K562 (cell line): Measurements from ENCODE around the gene GRM3. TPM values are rescaled to one million over a fixed set of nuclear protein-coding genes. Genes with fewer than 3 reads are reported as not detected.

Experiments used
- ATAC-seq: fragments of 200-7000 bp; cut with Tn5 transposase; 3 replicates; pipeline ENCODE4 v1.9.1; 2020; ENCODE audit warnings: moderate library complexity
- BruUV-seq: library from RNA; stranded (reverse); fragments of 400-500 nt; replicated peaks from 2 replicates; lab custom pipeline; 2021; lab: Mats Ljungman, UMichigan
- CTCF ChIA-PET: fragments of 300-600 bp; formaldehyde crosslinking; extraction: SDS; loops from one replicate; lab custom pipeline; 2021; ENCODE audit warnings: low intra/inter-chr PET ratio; lab: Yijun Ruan, JAX
- POLR2A ChIA-PET: fragments of 300-600, 350-650 bp; sonication (Branson Sonifier 250); formaldehyde crosslinking; extraction: SDS; loops from one replicate; lab custom pipeline; 2021; ENCODE audit warnings: antibody characterized with exemption, inconsistent platforms; lab: Yijun Ruan, JAX
- DNase-seq, 4 experiments: peaks; one replicate each; pipeline versions ENCODE4 v3.0.0 to v3.0.0-alpha.2; 2011 to 2018; ENCODE audit warnings: low spot score in 3 of 4, mixed read lengths in 3 of 4; ENCODE audit errors: extremely low read depth in 1 of 4
- FAIRE-seq: peaks from 2 replicates; lab custom pipeline; 2011; peaks lifted over from hg19 to GRCh38; lab: Jason Lieb, UNC
- H2AFZ ChIP-seq: 2 replicates; pipeline ENCODE4 v1.6.0; 2011; ENCODE audit warnings: low read depth, low read length, control low read depth, inconsistent platforms
- H3K27ac ChIP-seq: fragments of 200-600 bp; 3 replicates; pipeline ENCODE4 v1.8.0; 2011; ENCODE audit warnings: low read depth, mild to moderate bottlenecking, control low read depth, inconsistent platforms, low read length, moderate library complexity, mixed read lengths; ENCODE audit errors: extremely low read depth
- H3K27me3 ChIP-seq, 2 experiments: fragments of 300-600 bp in 1 of 2; 2 replicates in 1 of 2; 3 replicates in 1 of 2; pipeline versions ENCODE4 v1.6.0 to v1.8.0; 2011; ENCODE audit warnings: inconsistent platforms in 2 of 2, low read length in 2 of 2, mild to moderate bottlenecking in 1 of 2, mixed read lengths in 1 of 2, moderate library complexity in 1 of 2; ENCODE audit not compliant: control insufficient read depth in 2 of 2, insufficient read depth in 2 of 2
- H3K36me3 ChIP-seq: fragments of 300-600 bp; 3 replicates; pipeline ENCODE4 v1.8.0; 2011; ENCODE audit warnings: mild to moderate bottlenecking, low read length, inconsistent platforms; ENCODE audit not compliant: control insufficient read depth, insufficient read depth
- H3K4me1 ChIP-seq, 2 experiments: fragments of 200-600 bp in 1 of 2; replicated peaks in 1 of 2; 2 replicates in 1 of 2; 3 replicates in 1 of 2; pipeline versions ENCODE4 v1.5.1 to v1.8.0; 2011; ENCODE audit warnings: inconsistent platforms in 2 of 2, low read length in 2 of 2, mild to moderate bottlenecking in 1 of 2, mixed read lengths in 1 of 2, moderate library complexity in 1 of 2; ENCODE audit not compliant: control insufficient read depth in 2 of 2, insufficient read depth in 2 of 2
- H3K4me2 ChIP-seq: 2 replicates; pipeline ENCODE4 v1.6.1; 2011; ENCODE audit warnings: low read length, control low read depth, inconsistent platforms, mixed read lengths; ENCODE audit not compliant: insufficient read depth
- H3K4me3 ChIP-seq: fragments of 200-600 bp; sonication (generic), shearing (Covaris generic); 2 replicates; pipeline ENCODE4 v1.5.1; 2016; ENCODE audit warnings: control low read depth, inconsistent platforms
- H3K79me2 ChIP-seq: fragments of 200-600 bp; 3 replicates; pipeline ENCODE4 v1.8.0; 2011; ENCODE audit warnings: low read length, inconsistent platforms; ENCODE audit not compliant: control insufficient read depth, insufficient read depth
- H3K9ac ChIP-seq, 2 experiments: 2 replicates each; pipeline versions ENCODE4 v1.6.0 to v1.6.1; 2011; ENCODE audit warnings: low read depth in 2 of 2, low read length in 2 of 2, control low read depth in 1 of 2, inconsistent platforms in 1 of 2, mild to moderate bottlenecking in 1 of 2, mixed read lengths in 1 of 2; ENCODE audit not compliant: insufficient read depth in 1 of 2
- H3K9me1 ChIP-seq: one replicate; pipeline ENCODE4 v1.6.0; 2011; ENCODE audit warnings: inconsistent platforms, mild to moderate bottlenecking, low read length, moderate library complexity; ENCODE audit not compliant: control insufficient read depth, insufficient read depth
- H3K9me3 ChIP-seq: replicated peaks from 2 replicates; pipeline ENCODE4 v1.5.1; 2011; ENCODE audit warnings: low read depth, low read length, inconsistent platforms; ENCODE audit not compliant: control insufficient read depth, insufficient read depth
- H4K20me1 ChIP-seq: replicated peaks from 2 replicates; pipeline ENCODE4 v1.6.1; 2011; ENCODE audit warnings: low read length, inconsistent platforms, mixed read lengths; ENCODE audit not compliant: control insufficient read depth, insufficient read depth
- CEBPB ChIP-seq: fragments of 450-650 bp; IDR thresholded peaks from 2 replicates; pipeline ENCODE4 v1.6.1; 2016; ENCODE audit warnings: missing genetic modification characterization, missing compliant biosample characterization
- CREM ChIP-seq: IDR thresholded peaks from 2 replicates; pipeline ENCODE4 v1.6.1; 2014; ENCODE audit warnings: antibody characterized with exemption, low read depth
- FOS ChIP-seq: IDR thresholded peaks from 3 replicates; pipeline ENCODE4 v1.6.1; 2011; ENCODE audit not compliant: insufficient read length; ENCODE audit errors: extremely low read depth
- FUS ChIP-seq: fragments of 200-400 bp; formaldehyde crosslinking; optimal IDR thresholded peaks from 2 replicates; pipeline ENCODE3; 2017; ENCODE audit warnings: low read depth, low read length
- HDAC8 ChIP-seq: fragments of 450-650 bp; IDR thresholded peaks from 2 replicates; pipeline ENCODE4 v1.6.1; 2016; ENCODE audit warnings: mild to moderate bottlenecking, missing genetic modification characterization, moderate library complexity, missing compliant biosample characterization
- KDM2B ChIP-seq: fragments of 250-450 bp; sonication (Bioruptor Pico); IDR thresholded peaks from 2 replicates; pipeline ENCODE4 v1.8.0; 2021; ENCODE audit warnings: mild to moderate bottlenecking, moderate library complexity
- KLF6 ChIP-seq: fragments of 250-450 bp; sonication (Bioruptor Pico); IDR thresholded peaks from 2 replicates; pipeline ENCODE4 v1.4.0; 2020; ENCODE audit warnings: mild to moderate bottlenecking, moderate library complexity, borderline replicate concordance
- MTF1 ChIP-seq: fragments of 250-450 bp; sonication (Bioruptor Pico); IDR thresholded peaks from 2 replicates; pipeline ENCODE4 v1.9.0; 2021; ENCODE audit warnings: moderate library complexity, mild to moderate bottlenecking, inconsistent platforms, borderline replicate concordance
- NR3C1 ChIP-seq: sonication (generic); formaldehyde crosslinking; IDR thresholded peaks from 2 replicates; pipeline ENCODE4 v1.8.1; 2022; ENCODE audit warnings: missing genetic modification reagents
- RCOR1 ChIP-seq, 2 experiments: IDR thresholded peaks; 2 replicates each; pipeline ENCODE4 v1.6.1; 2012; ENCODE audit warnings: low read depth in 2 of 2, low read length in 2 of 2, borderline replicate concordance in 1 of 2, improper control_type of control experiment in 1 of 2
- ZBTB7A ChIP-seq: IDR thresholded peaks from 2 replicates; pipeline ENCODE4 v1.6.1; 2011; ENCODE audit warnings: low read depth, mild to moderate bottlenecking, low read length, moderate library complexity, borderline replicate concordance; ENCODE audit not compliant: control insufficient read depth
- ZNF444 ChIP-seq: fragments of 250-450 bp; sonication (Bioruptor Pico); IDR thresholded peaks from 2 replicates; pipeline ENCODE4 v1.4.0; 2020; ENCODE audit warnings: mild to moderate bottlenecking, moderate library complexity
- ZNF717 ChIP-seq: fragments of 250-450 bp; sonication (Bioruptor Pico); IDR thresholded peaks from 2 replicates; pipeline ENCODE4 v1.5.0; 2021
- ZSCAN29 ChIP-seq: fragments of 450-650 bp; IDR thresholded peaks from 2 replicates; pipeline ENCODE4 v1.6.1; 2017
- WGBS: fragments of 100-300 bp; shearing (Covaris generic); methylation state at CpG from one replicate; pipeline ENCODE4 v1.1.6; 2016; ENCODE audit warnings: low coverage, mixed read lengths; ENCODE audit not compliant: insufficient coverage; ENCODE audit errors: missing lambda C conversion rate; 5-methylcytosine and 5-hydroxymethylcytosine counted together
- in situ Hi-C: fragments of 300-500 bp; cut with MboI; formaldehyde crosslinking; loops from 4 replicates; pipeline ENCODE4 v1.15.0; 2018; ENCODE audit warnings: inconsistent platforms, mixed read lengths
- intact Hi-C: fragments of 100-400 bp; cut with micrococcal nuclease; formaldehyde crosslinking; loops from 2 replicates; pipeline ENCODE4 v1.14.2; 2022
- polyA plus RNA-seq, 8 experiments: library from polyadenylated mRNA; depleted of rRNA in 4 of 8; stranded (reverse) in 5 of 8; unstranded in 3 of 8; fragments of >200 nt; fragmentation: Nextera tagmentation in 2 of 8; fragmentation: Illumina TruSeq in 1 of 8; extraction: Ambion mirVana in 2 of 8; extraction: Trizol in 1 of 8; gene quantifications; 2 replicates each; pipeline versions ENCODE4 v1.2.1 to v1.2.3, GENCODE V29; 2011 to 2014; ENCODE audit warnings: inconsistent platforms in 1 of 8, missing spikeins in 1 of 8
- total RNA-seq, 7 experiments: library from RNA; depleted of rRNA in 6 of 7; stranded (reverse); fragments of >200 nt in 6 of 7; fragmentation: Illumina TruSeq in 2 of 7; extraction: Trizol in 2 of 7; gene quantifications; 2 replicates each; pipeline versions ENCODE4 v1.2.1 to v1.2.3, GENCODE V29; 2011 to 2021; ENCODE audit warnings: low replicate concordance in 1 of 7
- TF ChIP-seq, protein P1 (sequence below): sonication (generic); IDR thresholded peaks from 2 replicates; pipeline ENCODE4 v1.6.1; 2016

Gene GRM3
- total and polyA plus RNA-seq, 9 of the 15 experiments (the other 6 are each of a cell fraction or from before 2014, with no cell fraction given), result 0.03 to 0.08 (median 0.03) TPM; not detected in 6

DNA sequence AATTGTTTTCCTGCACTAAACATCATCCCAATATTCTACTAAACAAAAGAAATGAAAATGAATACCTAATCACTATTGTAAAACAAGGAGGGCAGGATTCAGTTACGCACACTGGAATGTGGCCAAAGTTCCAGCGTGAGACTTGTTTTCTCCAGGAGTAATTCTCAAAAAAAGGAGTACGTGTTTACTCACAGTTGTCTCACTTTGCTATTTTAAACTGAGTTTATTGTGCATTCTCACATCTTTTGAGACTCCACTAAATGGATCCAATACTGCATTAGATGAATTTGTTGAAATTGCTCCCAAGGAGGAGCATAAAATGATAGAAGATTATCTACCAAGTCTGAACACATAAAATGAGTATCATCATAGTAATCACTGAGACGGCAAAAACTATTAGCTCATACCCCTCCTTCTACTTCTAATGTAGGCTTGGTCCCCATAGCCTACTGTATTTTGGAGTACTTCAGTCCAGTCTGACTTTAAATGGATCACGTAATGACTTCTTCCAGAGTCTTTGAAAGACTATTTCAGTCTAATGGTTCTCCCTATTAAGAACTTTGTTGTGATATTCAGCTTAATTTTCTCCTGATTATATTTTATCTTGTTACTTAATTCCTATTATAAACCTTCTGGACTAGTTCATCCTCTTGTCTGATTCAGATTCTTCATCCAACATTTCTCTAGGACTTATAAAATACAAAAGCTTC is 3.8 kb downstream of the GRM3 start:
- Histone ChIP-seq H3K4me1 (no peaks in the 10 kb centered on the region), H3K9ac (no peak overlapping the region), H3K9me3 (no peaks in the 10 kb centered on the region), H3K79me2 (no peaks in the 10 kb centered on the region), H3K4me3 (no peak overlapping the region), H3K4me2 (no peak overlapping the region), H3K27ac (no peak overlapping the region), H2AFZ (no peak overlapping the region), H3K27me3 (no peaks in the 10 kb centered on the region; a peak in 1 of 5 replicates)
- BruUV-seq, result no TSS peak
- CTCF ChIA-PET, result no interaction called here
- in situ Hi-C loops, result no loop called here
- POLR2A ChIA-PET, result no interaction called here
- no peak for DNase-seq
- FAIRE-seq, result no peak
- TF ChIP-seq KLF6, result no peak
- no peak for TF ChIP-seq RCOR1 (IDR thresholded peaks at IDR 0.05; ENCODE audit: borderline replicate concordance in 1 of 2, low read depth in 2 of 2, low read length in 2 of 2)
- TF ChIP-seq CEBPB (tag), result no peak
- TF ChIP-seq FUS, result no peak
- no peak for TF ChIP-seq NR3C1 (CRISPR knock-in tag)
- no peak for TF ChIP-seq KDM2B (CRISPR knock-in tag)
- TF ChIP-seq ZBTB7A, result no peak
- TF ChIP-seq HDAC8 (tag), result no peak
- no peak for TF ChIP-seq ZSCAN29
- no peak for TF ChIP-seq MTF1 (CRISPR knock-in tag)
- no peak for TF ChIP-seq CREM
- no peak for TF ChIP-seq FOS
- no peak for TF ChIP-seq ZNF444
- TF ChIP-seq ZNF717 (CRISPR knock-in tag), result no peak
- TF ChIP-seq, protein P1, sequence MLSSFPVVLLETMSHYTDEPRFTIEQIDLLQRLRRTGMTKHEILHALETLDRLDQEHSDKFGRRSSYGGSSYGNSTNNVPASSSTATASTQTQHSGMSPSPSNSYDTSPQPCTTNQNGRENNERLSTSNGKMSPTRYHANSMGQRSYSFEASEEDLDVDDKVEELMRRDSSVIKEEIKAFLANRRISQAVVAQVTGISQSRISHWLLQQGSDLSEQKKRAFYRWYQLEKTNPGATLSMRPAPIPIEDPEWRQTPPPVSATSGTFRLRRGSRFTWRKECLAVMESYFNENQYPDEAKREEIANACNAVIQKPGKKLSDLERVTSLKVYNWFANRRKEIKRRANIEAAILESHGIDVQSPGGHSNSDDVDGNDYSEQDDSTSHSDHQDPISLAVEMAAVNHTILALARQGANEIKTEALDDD, result no peak
- TF ChIP-seq, all 486 proteins: peak for 0
- Histone ChIP-seq H4K20me1 (no peaks in the 10 kb centered on the region), H3K36me3 (no peaks in the 10 kb centered on the region), H3K9me1 (no peaks in the 10 kb centered on the region)
- no peak for ATAC-seq
- WGBS, result 1% methylated on average over 5 of the region's 5 CpGs
- intact Hi-C loops, result no loop called here
